HG02571 (cell line): ENCODE measurements around the gene CHPF.

Source experiments
- ATAC-seq: cut with Tn5 transposase; IDR thresholded peaks from one replicate; pipeline ENCODE4 v1.9.1; 2021; ENCODE audit warnings: mild to moderate bottlenecking, moderate library complexity; ENCODE audit not compliant: unreplicated experiment

The CHPF gene

GRCh38 chr2:219514836-219515235, 28.8 kb downstream of the CHPF start:
- ATAC-seq: no peak

- ATAC-seq: no peak
Observed at GRCh38 chr2:219514196-219514761, 29.3 kb downstream of the CHPF start, which contains the start of gene ASIC4. Gene ASIC4 (plus strand): TSS chr2:219514482. CDS start chr2:219514725, 243 bp downstream.

- no peak for ATAC-seq
Observed at GRCh38 chr2:219513787-219514186, 29.8 kb downstream of the CHPF start.

- no peak for ATAC-seq
Observed at GRCh38 chr2:219512524-219513216, 30.9 kb downstream of the CHPF start.

GRCh38 chr2:219511547-219512325, 31.9 kb downstream of the CHPF start:
- no peak for ATAC-seq

GRCh38 chr2:219510512-219511135, 33.0 kb downstream of the CHPF start:
- no peak for ATAC-seq

- ATAC-seq: peak; percentile 66
Observed at GRCh38 chr2:219509780-219510511, 33.7 kb downstream of the CHPF start.

- peak; percentile 13 for ATAC-seq
Observed at GRCh38 chr2:219508971-219509779, 34.4 kb downstream of the CHPF start.

GRCh38 chr2:219508444-219508734, 35.2 kb downstream of the CHPF start:
- ATAC-seq: no peak

GRCh38 chr2:219507581-219508443, 35.8 kb downstream of the CHPF start:
- ATAC-seq: no peak

- no peak for ATAC-seq
Observed at GRCh38 chr2:219506802-219507526, 36.6 kb downstream of the CHPF start.

- ATAC-seq: no peak
Observed at GRCh38 chr2:219506153-219506801, 37.3 kb downstream of the CHPF start.

GRCh38 chr2:219505585-219505984, 38.0 kb downstream of the CHPF start:
- no peak for ATAC-seq

GRCh38 chr2:219502618-219503017, 41.0 kb downstream of the CHPF start:
- ATAC-seq: no peak

GRCh38 chr2:219501849-219502248, 41.8 kb downstream of the CHPF start:
- ATAC-seq: no peak

GRCh38 chr2:219500135-219500534, 43.5 kb downstream of the CHPF start:
- no peak for ATAC-seq

GRCh38 chr2:219499555-219499954, 44.1 kb downstream of the CHPF start:
- no peak for ATAC-seq

GRCh38 chr2:219499058-219499307, 44.6 kb downstream of the CHPF start:
- ATAC-seq: no peak
